Germinal center (tissue), 1 donor: ENCODE results near the gene ACTN1.

Experiments
- DNase-seq: peaks from one replicate; pipeline ENCODE4 v3.0.0; 2012; ENCODE audit warnings: mixed read lengths, low spot score

ACTN1 gene

GRCh38 chr14:68888883-68889282, 90.2 kb downstream of the ACTN1 start:
- no peak for DNase-seq

- DNase-seq = no peak
These were observed 90.9 kb downstream of the ACTN1 start for GRCh38 chr14:68888025-68888850.

GRCh38 chr14:68886109-68886434, 93.0 kb downstream of the ACTN1 start:
- no peak for DNase-seq

GRCh38 chr14:68885226-68886108, 93.6 kb downstream of the ACTN1 start:
- no peak for DNase-seq

- no peak for DNase-seq
These were observed 94.8 kb downstream of the ACTN1 start for GRCh38 chr14:68884031-68885030.

- no peak for DNase-seq
These were observed 96.9 kb downstream of the ACTN1 start for GRCh38 chr14:68882235-68882634.

GRCh38 chr14:68881396-68881795, 97.7 kb downstream of the ACTN1 start:
- DNase-seq = no peak

- DNase-seq = no peak
These were observed 98.5 kb downstream of the ACTN1 start for GRCh38 chr14:68880581-68881105.

GRCh38 chr14:68879841-68880575, 99.1 kb downstream of the ACTN1 start:
- DNase-seq = no peak

- DNase-seq = no peak
These were observed 99.8 kb downstream of the ACTN1 start for GRCh38 chr14:68879321-68879781.

- DNase-seq = no peak
These were observed 100.2 kb downstream of the ACTN1 start for GRCh38 chr14:68878908-68879307.

GRCh38 chr14:68877993-68878575, 101.0 kb downstream of the ACTN1 start:
- DNase-seq = no peak

- no peak for DNase-seq
These were observed 102.1 kb downstream of the ACTN1 start for GRCh38 chr14:68876976-68877375.

GRCh38 chr14:68874746-68875155, 104.4 kb downstream of the ACTN1 start:
- DNase-seq = no peak

GRCh38 chr14:68873376-68873775, 105.7 kb downstream of the ACTN1 start:
- no peak for DNase-seq

GRCh38 chr14:68871392-68871791, 107.7 kb downstream of the ACTN1 start:
- no peak for DNase-seq

- DNase-seq = no peak
These were observed 112.0 kb downstream of the ACTN1 start for GRCh38 chr14:68866991-68867533.

GRCh38 chr14:68865542-68865941, 113.6 kb downstream of the ACTN1 start:
- DNase-seq = no peak

- no peak for DNase-seq
These were observed 114.7 kb downstream of the ACTN1 start for GRCh38 chr14:68864361-68864750.
